GM23248 (cell line): ENCODE results near the gene KRTAP10-9.

Experiments used
- EZH2 ChIP-seq: fragments of 200-600 bp; sonication (generic); IDR thresholded peaks from 2 replicates; pipeline ENCODE4 v1.6.1; 2018; ENCODE audit warnings: antibody characterized with exemption, mild to moderate bottlenecking; ENCODE audit not compliant: insufficient read depth, poor library complexity, severe bottlenecking
- EZH2phosphoT487 ChIP-seq: fragments of 200-600 bp; sonication (generic); IDR thresholded peaks from 2 replicates; pipeline ENCODE4 v1.6.1; 2018; ENCODE audit warnings: antibody characterized with exemption, moderate library complexity, mild to moderate bottlenecking, low read depth; ENCODE audit not compliant: insufficient read depth

DNA sequence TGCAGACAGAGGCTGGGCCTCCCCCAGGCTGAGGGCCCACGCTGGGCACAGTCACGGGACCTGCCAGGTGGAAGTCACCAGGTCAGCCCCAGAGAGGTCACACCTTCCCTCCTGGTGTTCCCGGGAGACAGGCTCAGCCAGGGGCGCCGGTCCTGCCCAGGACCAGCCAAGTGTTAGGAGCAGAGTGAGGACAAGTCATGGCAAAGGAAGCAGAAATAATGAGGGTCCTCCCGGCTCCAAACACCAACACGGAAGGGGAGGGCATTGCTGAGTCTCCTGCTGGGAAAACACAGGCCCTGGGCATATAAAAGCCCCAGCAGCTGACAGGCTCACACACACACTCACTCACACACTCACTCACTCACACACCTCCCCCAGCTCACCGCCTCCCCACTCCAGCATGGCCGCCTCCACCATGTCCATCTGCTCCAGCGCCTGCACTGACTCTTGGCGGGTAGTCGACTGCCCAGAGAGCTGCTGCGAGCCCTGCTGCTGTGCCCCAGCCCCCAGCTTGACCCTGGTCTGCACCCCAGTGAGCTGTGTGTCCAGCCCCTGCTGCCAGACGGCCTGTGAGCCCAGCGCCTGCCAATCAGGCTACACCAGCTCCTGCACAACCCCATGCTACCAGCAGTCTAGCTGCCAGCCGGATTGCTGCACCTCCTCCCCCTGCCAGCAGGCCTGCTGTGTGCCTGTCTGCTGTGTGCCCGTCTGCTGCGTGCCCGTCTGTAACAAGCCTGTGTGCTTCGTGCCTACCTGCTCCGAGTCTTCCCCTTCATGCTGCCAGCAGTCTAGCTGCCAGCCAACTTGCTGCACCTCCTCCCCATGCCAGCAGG is 10.3 kb downstream of the KRTAP10-9 start, which contains the start of gene KRTAP10-10:
- no peak for TF ChIP-seq EZH2phosphoT487
- no peak for TF ChIP-seq EZH2
